Measurements from ENCODE around the gene KCNS1.

Gene KCNS1

GRCh38 chr20:45098103-45098773 lies 2.7 kb downstream of the KCNS1 start:
- TF ChIP-seq, protein P1, sequence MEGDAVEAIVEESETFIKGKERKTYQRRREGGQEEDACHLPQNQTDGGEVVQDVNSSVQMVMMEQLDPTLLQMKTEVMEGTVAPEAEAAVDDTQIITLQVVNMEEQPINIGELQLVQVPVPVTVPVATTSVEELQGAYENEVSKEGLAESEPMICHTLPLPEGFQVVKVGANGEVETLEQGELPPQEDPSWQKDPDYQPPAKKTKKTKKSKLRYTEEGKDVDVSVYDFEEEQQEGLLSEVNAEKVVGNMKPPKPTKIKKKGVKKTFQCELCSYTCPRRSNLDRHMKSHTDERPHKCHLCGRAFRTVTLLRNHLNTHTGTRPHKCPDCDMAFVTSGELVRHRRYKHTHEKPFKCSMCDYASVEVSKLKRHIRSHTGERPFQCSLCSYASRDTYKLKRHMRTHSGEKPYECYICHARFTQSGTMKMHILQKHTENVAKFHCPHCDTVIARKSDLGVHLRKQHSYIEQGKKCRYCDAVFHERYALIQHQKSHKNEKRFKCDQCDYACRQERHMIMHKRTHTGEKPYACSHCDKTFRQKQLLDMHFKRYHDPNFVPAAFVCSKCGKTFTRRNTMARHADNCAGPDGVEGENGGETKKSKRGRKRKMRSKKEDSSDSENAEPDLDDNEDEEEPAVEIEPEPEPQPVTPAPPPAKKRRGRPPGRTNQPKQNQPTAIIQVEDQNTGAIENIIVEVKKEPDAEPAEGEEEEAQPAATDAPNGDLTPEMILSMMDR (IDR thresholded peaks at IDR 0.05; ENCODE audit: low read depth, low read length) = peak; percentile 16
- peak; percentile 39 to 48 for DNase-seq (ENCODE audit: low read depth in 2 of 2)
- H3K4me3 ChIP-seq (replicated peaks in 1 of 2; ENCODE audit: low read depth in 2 of 2, low read length in 2 of 2) = peak overlapping the region; percentile 8 to 37

GRCh38 chr20:45097485-45098102 lies 3.3 kb downstream of the KCNS1 start:
- peak overlapping the region in 1 of 2 donors; percentile 37 for H3K4me3 ChIP-seq (replicated peaks in 1 of 2; ENCODE audit: low read depth in 2 of 2, low read length in 2 of 2)
- DNase-seq (ENCODE audit: low read depth in 2 of 2) = peak; percentile 52 to 64
- TF ChIP-seq, protein P1 (IDR thresholded peaks at IDR 0.05; ENCODE audit: low read depth, low read length) = peak; percentile 56

GRCh38 chr20:45096781-45097180 lies 4.1 kb downstream of the KCNS1 start:
- TF ChIP-seq, protein P1 (IDR thresholded peaks at IDR 0.05; ENCODE audit: low read depth, low read length) = no peak
- no peak for DNase-seq (ENCODE audit: low read depth in 2 of 2)
- H3K4me3 ChIP-seq (replicated peaks in 1 of 2; ENCODE audit: low read depth in 2 of 2, low read length in 2 of 2) = no peak overlapping the region

GRCh38 chr20:45095805-45096238 lies 5.1 kb downstream of the KCNS1 start:
- TF ChIP-seq, protein P1 (IDR thresholded peaks at IDR 0.05; ENCODE audit: low read depth, low read length) = peak; percentile 80
- DNase-seq (ENCODE audit: low read depth in 2 of 2) = peak; percentile 76 to 81
- no peak overlapping the region for H3K4me3 ChIP-seq (replicated peaks in 1 of 2; ENCODE audit: low read depth in 2 of 2, low read length in 2 of 2)

GRCh38 chr20:45094864-45095574 lies 5.9 kb downstream of the KCNS1 start:
- TF ChIP-seq, protein P1 (IDR thresholded peaks at IDR 0.05; ENCODE audit: low read depth, low read length) = no peak
- no peak overlapping the region for H3K4me3 ChIP-seq (replicated peaks in 1 of 2; ENCODE audit: low read depth in 2 of 2, low read length in 2 of 2)
- no peak for DNase-seq (ENCODE audit: low read depth in 2 of 2)

GRCh38 chr20:45094201-45094600 lies 6.7 kb downstream of the KCNS1 start:
- TF ChIP-seq, protein P1 (IDR thresholded peaks at IDR 0.05; ENCODE audit: low read depth, low read length) = no peak
- no peak for DNase-seq (ENCODE audit: low read depth in 2 of 2)

More at GRCh38 chr20:45094201-45094600, 6.7 kb downstream of the KCNS1 start:
- no peak overlapping the region for H3K4me3 ChIP-seq (replicated peaks in 1 of 2; ENCODE audit: low read depth in 2 of 2, low read length in 2 of 2)

Data from cardiac fibroblast (primary cell).